ENCODE measurements around the gene GREM2. TPM values are rescaled to one million over a fixed set of nuclear protein-coding genes. Genes with fewer than 3 reads are reported as not detected.

Gene GREM2
- total and polyA plus RNA-seq, 9 of the 15 experiments (the other 6 are each of a cell fraction or from before 2014, with no cell fraction given) = 0.01 to 0.07 (median 0.05) TPM; not detected in 5

DNA sequence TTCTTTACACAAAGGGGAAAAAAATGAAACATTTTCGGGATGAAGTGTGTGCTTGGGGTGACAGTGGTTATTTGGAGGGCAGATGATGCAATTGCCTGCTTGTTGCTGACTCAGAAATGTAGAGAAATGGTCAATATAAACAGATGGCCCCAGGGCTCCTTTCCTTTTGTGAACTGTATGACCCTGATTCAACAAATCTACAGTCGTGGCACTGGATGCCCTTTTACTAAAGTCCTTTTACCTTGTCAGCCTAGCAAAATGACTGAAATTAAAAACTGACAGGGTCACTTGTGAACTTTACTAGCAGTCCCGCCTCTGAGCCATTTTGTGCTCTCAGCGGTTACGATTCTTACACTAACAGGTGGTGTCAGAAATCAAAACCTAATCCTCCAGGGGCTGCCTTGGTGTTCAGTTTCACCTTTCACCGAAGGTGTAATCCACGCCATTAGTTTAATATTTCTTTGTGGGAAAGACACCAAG is 49.8 kb downstream of the GREM2 start (continued):
- TF ChIP-seq ZNF133 (CRISPR knock-in tag; IDR thresholded peaks at IDR 0.05) (no peak), ZNF77 (CRISPR knock-in tag; IDR thresholded peaks at IDR 0.05) (no peak), DIDO1 (tag; IDR thresholded peaks at IDR 0.05; ENCODE audit: low read depth) (no peak), NR2C1 (IDR thresholded peaks at IDR 0.05) (no peak), NR2C1 (tag; IDR thresholded peaks at IDR 0.05) (peak; percentile 32; the same call in 1 of the 2 replicates), PHF20 (IDR thresholded peaks at IDR 0.05; ENCODE audit: partially characterized antibody) (no peak), ERF (CRISPR knock-in tag; IDR thresholded peaks at IDR 0.05) (no peak), HSF4 (CRISPR knock-in tag; IDR thresholded peaks at IDR 0.05; ENCODE audit: borderline replicate concordance) (no peak), FOSL1 (tag; conservative IDR thresholded peaks at IDR 0.05) (peak; percentile 36; the same call in 1 of the 2 replicates), EZH2 (IDR thresholded peaks at IDR 0.05; ENCODE audit: borderline replicate concordance, low read depth, low read length) (no peak), SIN3A (IDR thresholded peaks at IDR 0.05; ENCODE audit: borderline replicate concordance in 2 of 2, control insufficient read depth in 1 of 2, low read depth in 2 of 2, low read length in 2 of 2) (no peak), MAFG (tag; conservative IDR thresholded peaks at IDR 0.05) (peak; percentile 66; the same call in 1 of the 2 replicates), LCOR (CRISPR knock-in tag; IDR thresholded peaks at IDR 0.05) (no peak), DMBX1 (CRISPR knock-in tag; IDR thresholded peaks at IDR 0.05; ENCODE audit: borderline replicate concordance) (peak; percentile 31; the same call in 1 of the 2 replicates)
- TF ChIP-seq, protein P1, sequence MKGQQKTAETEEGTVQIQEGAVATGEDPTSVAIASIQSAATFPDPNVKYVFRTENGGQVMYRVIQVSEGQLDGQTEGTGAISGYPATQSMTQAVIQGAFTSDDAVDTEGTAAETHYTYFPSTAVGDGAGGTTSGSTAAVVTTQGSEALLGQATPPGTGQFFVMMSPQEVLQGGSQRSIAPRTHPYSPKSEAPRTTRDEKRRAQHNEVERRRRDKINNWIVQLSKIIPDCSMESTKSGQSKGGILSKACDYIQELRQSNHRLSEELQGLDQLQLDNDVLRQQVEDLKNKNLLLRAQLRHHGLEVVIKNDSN (CRISPR knock-in tag; IDR thresholded peaks at IDR 0.05) = no peak
- TF ChIP-seq, protein P2, sequence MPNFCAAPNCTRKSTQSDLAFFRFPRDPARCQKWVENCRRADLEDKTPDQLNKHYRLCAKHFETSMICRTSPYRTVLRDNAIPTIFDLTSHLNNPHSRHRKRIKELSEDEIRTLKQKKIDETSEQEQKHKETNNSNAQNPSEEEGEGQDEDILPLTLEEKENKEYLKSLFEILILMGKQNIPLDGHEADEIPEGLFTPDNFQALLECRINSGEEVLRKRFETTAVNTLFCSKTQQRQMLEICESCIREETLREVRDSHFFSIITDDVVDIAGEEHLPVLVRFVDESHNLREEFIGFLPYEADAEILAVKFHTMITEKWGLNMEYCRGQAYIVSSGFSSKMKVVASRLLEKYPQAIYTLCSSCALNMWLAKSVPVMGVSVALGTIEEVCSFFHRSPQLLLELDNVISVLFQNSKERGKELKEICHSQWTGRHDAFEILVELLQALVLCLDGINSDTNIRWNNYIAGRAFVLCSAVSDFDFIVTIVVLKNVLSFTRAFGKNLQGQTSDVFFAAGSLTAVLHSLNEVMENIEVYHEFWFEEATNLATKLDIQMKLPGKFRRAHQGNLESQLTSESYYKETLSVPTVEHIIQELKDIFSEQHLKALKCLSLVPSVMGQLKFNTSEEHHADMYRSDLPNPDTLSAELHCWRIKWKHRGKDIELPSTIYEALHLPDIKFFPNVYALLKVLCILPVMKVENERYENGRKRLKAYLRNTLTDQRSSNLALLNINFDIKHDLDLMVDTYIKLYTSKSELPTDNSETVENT (CRISPR knock-in tag; IDR thresholded peaks at IDR 0.05) = no peak
- TF ChIP-seq, protein P3, sequence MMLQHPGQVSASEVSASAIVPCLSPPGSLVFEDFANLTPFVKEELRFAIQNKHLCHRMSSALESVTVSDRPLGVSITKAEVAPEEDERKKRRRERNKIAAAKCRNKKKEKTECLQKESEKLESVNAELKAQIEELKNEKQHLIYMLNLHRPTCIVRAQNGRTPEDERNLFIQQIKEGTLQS (IDR thresholded peaks at IDR 0.05) = peak; percentile 74
- TF ChIP-seq, protein P3 (CRISPR knock-in tag; conservative IDR thresholded peaks at IDR 0.05) = no peak
- TF ChIP-seq, protein P4, sequence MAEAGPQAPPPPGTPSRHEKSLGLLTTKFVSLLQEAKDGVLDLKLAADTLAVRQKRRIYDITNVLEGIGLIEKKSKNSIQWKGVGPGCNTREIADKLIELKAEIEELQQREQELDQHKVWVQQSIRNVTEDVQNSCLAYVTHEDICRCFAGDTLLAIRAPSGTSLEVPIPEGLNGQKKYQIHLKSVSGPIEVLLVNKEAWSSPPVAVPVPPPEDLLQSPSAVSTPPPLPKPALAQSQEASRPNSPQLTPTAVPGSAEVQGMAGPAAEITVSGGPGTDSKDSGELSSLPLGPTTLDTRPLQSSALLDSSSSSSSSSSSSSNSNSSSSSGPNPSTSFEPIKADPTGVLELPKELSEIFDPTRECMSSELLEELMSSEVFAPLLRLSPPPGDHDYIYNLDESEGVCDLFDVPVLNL (CRISPR knock-in tag; IDR thresholded peaks at IDR 0.05; ENCODE audit: low read depth) = no peak
- TF ChIP-seq, protein P5, sequence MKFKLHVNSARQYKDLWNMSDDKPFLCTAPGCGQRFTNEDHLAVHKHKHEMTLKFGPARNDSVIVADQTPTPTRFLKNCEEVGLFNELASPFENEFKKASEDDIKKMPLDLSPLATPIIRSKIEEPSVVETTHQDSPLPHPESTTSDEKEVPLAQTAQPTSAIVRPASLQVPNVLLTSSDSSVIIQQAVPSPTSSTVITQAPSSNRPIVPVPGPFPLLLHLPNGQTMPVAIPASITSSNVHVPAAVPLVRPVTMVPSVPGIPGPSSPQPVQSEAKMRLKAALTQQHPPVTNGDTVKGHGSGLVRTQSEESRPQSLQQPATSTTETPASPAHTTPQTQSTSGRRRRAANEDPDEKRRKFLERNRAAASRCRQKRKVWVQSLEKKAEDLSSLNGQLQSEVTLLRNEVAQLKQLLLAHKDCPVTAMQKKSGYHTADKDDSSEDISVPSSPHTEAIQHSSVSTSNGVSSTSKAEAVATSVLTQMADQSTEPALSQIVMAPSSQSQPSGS (CRISPR knock-in tag; IDR thresholded peaks at IDR 0.05) = no peak
- TF ChIP-seq, protein P6, sequence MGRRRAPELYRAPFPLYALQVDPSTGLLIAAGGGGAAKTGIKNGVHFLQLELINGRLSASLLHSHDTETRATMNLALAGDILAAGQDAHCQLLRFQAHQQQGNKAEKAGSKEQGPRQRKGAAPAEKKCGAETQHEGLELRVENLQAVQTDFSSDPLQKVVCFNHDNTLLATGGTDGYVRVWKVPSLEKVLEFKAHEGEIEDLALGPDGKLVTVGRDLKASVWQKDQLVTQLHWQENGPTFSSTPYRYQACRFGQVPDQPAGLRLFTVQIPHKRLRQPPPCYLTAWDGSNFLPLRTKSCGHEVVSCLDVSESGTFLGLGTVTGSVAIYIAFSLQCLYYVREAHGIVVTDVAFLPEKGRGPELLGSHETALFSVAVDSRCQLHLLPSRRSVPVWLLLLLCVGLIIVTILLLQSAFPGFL (CRISPR knock-in tag; IDR thresholded peaks at IDR 0.05) = no peak

Data from K562 (cell line).